Hematopoietic multipotent progenitor cell treated with erythropoietin and hydrocortisone succinate and interleukin-3 and kit ligand, for 15 days (in vitro differentiated cells): ENCODE data around the gene NAP1L5.

ENCODE experiments used
- DNase-seq: peaks from one replicate; pipeline ENCODE4 v3.0.0-alpha.2; 2015; ENCODE audit warnings: low spot score

The NAP1L5 gene

DNA sequence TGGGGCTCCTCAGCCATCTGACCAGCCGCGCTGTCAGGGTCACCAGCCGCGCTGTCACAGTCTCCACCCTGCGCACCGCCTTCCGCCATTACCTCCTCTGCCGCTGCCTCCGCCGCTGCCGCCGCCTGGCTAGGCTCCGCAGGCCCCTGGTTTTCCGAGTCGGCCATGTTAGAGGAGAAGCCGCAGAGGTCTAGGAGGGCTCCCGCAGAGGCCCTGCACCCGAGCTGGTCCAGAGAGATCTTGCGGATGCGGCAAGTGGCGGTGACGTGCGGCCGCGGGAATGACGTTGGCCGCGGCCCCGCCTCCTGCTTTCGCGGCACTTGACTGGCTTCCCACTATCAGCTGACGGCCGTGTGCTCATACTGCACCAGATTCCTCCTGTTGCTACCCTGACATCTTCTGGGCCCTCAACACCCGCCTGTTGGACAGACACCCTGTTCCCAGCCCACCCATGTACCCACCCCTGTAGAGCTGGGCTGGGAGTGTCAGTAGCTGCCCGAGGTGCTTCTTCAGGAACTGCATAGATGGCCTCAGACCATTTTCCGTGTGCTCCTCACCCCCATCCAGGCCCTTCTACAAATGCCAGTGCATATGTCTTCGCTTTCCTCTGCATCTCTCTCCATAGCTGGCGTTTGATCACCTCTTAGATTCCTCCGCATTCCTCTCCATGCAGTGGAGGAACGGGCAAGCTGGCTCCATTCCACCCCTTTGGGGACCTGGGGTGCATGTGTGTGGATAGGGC is at the start of gene NAP1L5:
TSS of gene NAP1L5 (minus strand) at position 242 of the 742 bp plus-strand sequence. CDS start at position 167, 75 bp downstream.
- DNase-seq, result peak; percentile 58

GRCh38 chr4:88747351-88747750 is 49.7 kb upstream of the NAP1L5 start:
- no peak for DNase-seq

DNA sequence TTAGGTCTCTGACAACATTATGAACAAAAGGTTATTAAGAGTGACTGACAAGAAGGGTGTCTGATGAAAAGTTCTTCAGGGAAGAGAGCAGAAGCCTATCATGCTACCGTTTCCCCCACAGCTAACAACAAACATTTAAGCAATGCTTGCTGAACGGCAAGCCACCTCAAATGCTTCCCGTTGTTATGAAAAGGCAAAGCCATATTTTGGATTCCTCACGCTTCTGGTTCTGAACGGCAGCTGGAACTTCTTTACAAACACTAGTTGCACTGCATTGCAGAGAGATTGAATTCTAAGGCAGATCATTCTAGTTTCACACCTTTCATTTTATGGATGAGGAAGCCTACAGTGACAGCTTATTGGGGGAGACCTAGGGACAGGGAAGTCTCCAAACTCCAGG is 48.6 kb upstream of the NAP1L5 start:
- DNase-seq, result no peak

- no peak for DNase-seq
These were observed 48.0 kb upstream of the NAP1L5 start for GRCh38 chr4:88745581-88746163.

DNA sequence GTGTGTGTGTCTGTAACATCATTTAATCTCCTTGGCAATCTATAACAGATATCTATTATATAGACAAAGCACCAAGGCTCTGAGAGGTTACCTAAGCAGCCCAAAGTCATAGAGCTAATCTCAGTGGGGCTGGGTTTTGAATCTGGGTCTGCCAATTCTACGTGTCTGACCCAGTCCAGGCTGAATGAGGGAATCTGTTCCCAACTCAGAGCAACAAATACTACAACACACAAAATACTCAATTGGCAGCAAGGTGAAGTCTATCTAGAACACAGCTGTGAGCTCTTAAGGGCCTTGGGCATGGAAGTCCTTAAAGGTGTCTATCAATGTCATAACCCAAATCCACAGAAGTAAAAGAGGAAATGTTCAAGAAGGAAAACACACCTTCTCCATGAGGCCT is 47.5 kb upstream of the NAP1L5 start:
- no peak for DNase-seq

DNA sequence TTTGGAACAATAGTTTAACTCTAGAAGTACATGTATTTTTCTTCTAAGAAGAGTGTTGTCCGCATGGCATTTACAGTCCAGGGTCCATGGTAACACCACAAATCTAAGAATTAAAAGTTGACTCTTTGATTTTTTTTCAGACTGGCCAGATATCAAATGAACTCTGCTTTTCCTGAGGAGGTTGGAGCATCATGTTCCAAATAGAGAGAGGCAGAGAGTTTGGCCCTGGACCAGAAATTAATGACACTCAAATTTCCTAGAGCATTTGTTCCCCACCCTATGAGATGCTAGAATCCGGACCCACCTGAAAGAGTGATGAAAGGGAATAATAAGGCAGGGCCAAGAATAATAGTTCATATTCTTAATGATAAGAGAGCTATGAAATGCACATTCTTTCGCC is 47.0 kb upstream of the NAP1L5 start:
- no peak for DNase-seq

DNA sequence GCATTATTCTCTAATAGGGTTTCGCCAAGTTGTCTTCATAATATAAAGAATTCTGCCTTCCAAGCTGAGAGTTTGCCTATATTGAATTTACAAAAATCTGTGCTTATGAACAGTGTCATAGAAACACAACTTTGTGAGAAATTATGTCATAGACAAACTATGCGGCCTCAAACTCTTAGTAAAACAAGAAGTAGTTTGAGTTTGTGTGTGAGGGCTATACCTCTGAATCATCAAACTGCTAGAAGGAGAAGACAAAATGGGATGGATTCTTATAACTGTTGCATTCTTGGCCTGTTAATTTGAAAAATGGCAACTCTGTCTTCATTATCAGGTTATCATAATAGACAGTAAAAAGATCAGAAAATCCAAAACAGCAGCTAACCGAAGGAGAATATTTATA is 46.1 kb upstream of the NAP1L5 start:
- DNase-seq, result no peak

GRCh38 chr4:88742561-88742960 is 44.9 kb upstream of the NAP1L5 start:
- DNase-seq, result no peak

GRCh38 chr4:88738180-88738579 is 40.6 kb upstream of the NAP1L5 start:
- DNase-seq, result no peak

DNA sequence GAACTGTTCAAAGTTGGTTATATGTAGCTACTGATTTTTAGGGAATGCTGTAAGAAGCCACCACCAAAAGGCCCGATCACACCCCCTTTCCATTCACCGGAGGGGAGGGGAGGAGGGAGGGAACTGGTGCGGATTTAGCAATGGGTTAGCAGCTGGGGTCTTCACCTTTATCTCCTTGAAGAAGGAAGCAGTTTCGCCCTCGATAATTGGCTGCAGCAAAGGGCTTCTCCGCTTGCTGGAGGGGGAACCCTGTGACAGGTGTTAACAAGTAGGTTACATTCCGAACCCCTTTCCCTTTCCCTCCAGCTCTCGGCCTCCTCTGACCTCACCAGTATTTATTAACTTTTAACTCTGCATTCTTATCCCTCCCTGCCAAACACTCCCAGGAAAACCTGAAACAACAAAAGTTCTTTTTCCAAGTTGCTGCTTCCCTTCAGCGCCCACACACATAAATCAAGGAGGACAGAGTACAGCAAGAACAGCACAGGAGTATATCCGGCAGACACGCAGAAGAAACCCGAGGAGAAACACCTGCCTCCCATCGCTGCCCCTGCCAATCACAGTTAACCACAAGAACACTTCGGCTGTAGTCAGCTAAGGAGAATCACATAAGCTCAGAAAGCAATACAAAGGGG is 39.8 kb upstream of the NAP1L5 start:
- DNase-seq, result no peak

- DNase-seq, result no peak
These were observed 38.6 kb upstream of the NAP1L5 start for GRCh38 chr4:88736264-88736663.

DNA sequence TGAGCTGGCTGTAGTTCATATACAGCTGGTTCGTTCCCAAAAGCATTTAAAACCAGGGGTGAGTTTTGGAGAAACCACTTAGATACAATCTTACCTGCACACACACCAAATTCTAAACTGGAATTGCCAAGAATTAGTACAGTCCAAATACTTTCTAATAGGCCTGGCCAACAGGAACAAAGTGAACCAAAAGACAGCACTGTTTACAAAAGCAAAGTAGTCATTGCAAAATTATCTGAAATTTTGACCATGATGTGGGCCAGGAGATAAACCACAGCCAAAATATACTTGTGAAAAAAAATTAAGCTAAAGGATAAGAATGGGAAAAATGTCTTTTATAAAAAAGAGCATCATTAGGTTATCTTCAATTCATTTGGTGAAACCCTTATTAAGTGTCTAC is 37.9 kb upstream of the NAP1L5 start:
- DNase-seq, result no peak

- no peak for DNase-seq
These were observed 36.8 kb upstream of the NAP1L5 start for GRCh38 chr4:88734403-88734949.

GRCh38 chr4:88732714-88733368 is 35.2 kb upstream of the NAP1L5 start:
- no peak for DNase-seq

- no peak for DNase-seq
These were observed 33.8 kb upstream of the NAP1L5 start for GRCh38 chr4:88731381-88731780.

GRCh38 chr4:88730811-88731210 is 33.2 kb upstream of the NAP1L5 start:
- no peak for DNase-seq

- no peak for DNase-seq
These were observed 31.6 kb upstream of the NAP1L5 start for GRCh38 chr4:88729146-88729760.

DNA sequence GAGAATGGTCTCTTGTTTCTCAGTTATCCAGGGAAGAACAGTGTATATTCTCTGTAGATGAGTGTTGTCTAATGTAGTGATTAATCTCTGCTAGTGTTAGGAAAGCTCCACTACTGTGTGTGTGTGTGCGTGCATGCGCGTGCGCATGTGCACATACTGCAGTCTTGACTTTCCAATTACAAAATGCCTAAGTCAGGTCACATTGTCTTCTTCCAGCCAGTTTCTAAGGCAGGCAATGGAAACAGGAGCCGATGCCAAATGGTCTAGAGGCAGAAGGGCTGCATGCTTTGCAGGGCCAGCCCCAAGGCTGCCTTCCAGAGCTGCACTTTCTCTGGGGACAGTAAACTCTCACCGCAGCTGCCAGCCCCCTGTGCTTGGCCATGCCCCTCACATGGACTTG is 30.5 kb upstream of the NAP1L5 start:
- no peak for DNase-seq

- DNase-seq, result no peak
These were observed 28.4 kb upstream of the NAP1L5 start for GRCh38 chr4:88725986-88726385.

- no peak for DNase-seq
These were observed 27.5 kb upstream of the NAP1L5 start for GRCh38 chr4:88725143-88725542.

GRCh38 chr4:88724406-88724805 is 26.8 kb upstream of the NAP1L5 start:
- DNase-seq, result no peak

DNA sequence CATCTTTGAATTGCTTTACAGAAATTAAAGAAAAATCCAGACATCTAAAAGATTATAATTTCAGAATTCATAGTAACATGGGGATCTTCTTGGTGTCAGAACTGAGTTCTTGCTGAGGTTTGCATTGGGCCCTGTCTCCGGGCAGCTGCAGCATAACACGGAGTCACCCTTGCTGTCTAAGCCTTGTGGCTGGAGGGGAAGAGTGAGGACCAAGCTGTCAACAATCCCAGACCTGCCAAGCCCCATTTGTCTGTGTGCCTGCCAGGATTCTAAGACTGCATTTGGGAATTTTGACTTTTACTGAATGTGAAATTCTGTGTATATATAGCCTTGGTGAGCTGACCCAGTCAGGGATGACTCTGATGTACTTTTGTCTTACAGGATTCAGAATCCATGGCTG is 25.2 kb upstream of the NAP1L5 start:
- DNase-seq, result no peak
